HEK293 (cell line): ENCODE measurements around the gene ADAMTS12.
A peak's percentile ranks its signal among the peaks of the same experiment; 100 is the strongest.

ENCODE experiments used
- CTCF ChIA-PET: fragments of 350-600 bp; formaldehyde crosslinking; extraction: SDS; loops from one replicate; lab custom pipeline; 2021; ENCODE audit warnings: antibody characterized with exemption; lab: Yijun Ruan, JAX
- POLR2A ChIA-PET: fragments of 300-600 bp; formaldehyde crosslinking; extraction: SDS; loops from one replicate; lab custom pipeline; 2020; ENCODE audit warnings: antibody characterized with exemption, inconsistent platforms; lab: Yijun Ruan, JAX
- H3K27ac ChIP-seq: fragments of 200-500 bp; sonication (Bioruptor generic); 2 replicates; pipeline ENCODE4 v1.5.1; 2014; ENCODE audit warnings: low read depth, low read length, control low read depth, inconsistent platforms; ENCODE audit errors: extremely low read depth
- H3K36me3 ChIP-seq, 2 experiments: fragments of 200-500 bp in 1 of 2; sonication (Bioruptor generic) in 1 of 2; 1 replicate in 1 of 2; 2 replicates in 1 of 2; pipeline ENCODE4 v1.5.1; 2014 to 2017; ENCODE audit warnings: inconsistent platforms in 2 of 2, low read length in 2 of 2; ENCODE audit not compliant: control insufficient read depth in 2 of 2, insufficient read depth in 1 of 2
- H3K4me1 ChIP-seq: fragments of 200-500 bp; sonication (Bioruptor generic); 2 replicates; pipeline ENCODE4 v1.5.1; 2014; ENCODE audit warnings: mild to moderate bottlenecking, low read length, inconsistent platforms; ENCODE audit not compliant: control insufficient read depth, insufficient read depth
- H3K4me3 ChIP-seq: 2 replicates; pipeline ENCODE4 v1.5.1; 2011; ENCODE audit warnings: low read depth, mild to moderate bottlenecking, control low read depth, low read length, moderate library complexity
- H3K9me3 ChIP-seq: fragments of 200-500 bp; sonication (Bioruptor generic); 2 replicates; pipeline ENCODE4 v1.5.1; 2014; ENCODE audit warnings: low read depth, low read length, inconsistent platforms; ENCODE audit not compliant: control insufficient read depth, insufficient read depth
- GLIS1 ChIP-seq: fragments of 450-650 bp; formaldehyde crosslinking; IDR thresholded peaks from 2 replicates; pipeline ENCODE4 v1.5.1; 2016; ENCODE audit warnings: missing biosample characterization, missing genetic modification characterization
- OVOL3 ChIP-seq: fragments of 450-650 bp; formaldehyde crosslinking; IDR thresholded peaks from 2 replicates; pipeline ENCODE4 v1.5.1; 2016; ENCODE audit warnings: missing biosample characterization, missing genetic modification characterization
- RBAK ChIP-seq: fragments of 450-650 bp; formaldehyde crosslinking; IDR thresholded peaks from 2 replicates; pipeline ENCODE4 v1.5.1; 2016; ENCODE audit warnings: missing biosample characterization, missing genetic modification characterization
- WT1 ChIP-seq: fragments of 450-650 bp; formaldehyde crosslinking; IDR thresholded peaks from 2 replicates; pipeline ENCODE4 v1.5.1; 2016; ENCODE audit warnings: missing biosample characterization, missing genetic modification characterization
- ZNF202 ChIP-seq: fragments of 450-650 bp; formaldehyde crosslinking; IDR thresholded peaks from 2 replicates; pipeline ENCODE4 v1.5.1; 2016; ENCODE audit warnings: missing biosample characterization, missing genetic modification characterization, borderline replicate concordance
- ZNF23 ChIP-seq: fragments of 450-650 bp; formaldehyde crosslinking; IDR thresholded peaks from 2 replicates; pipeline ENCODE4 v1.5.1; 2016; ENCODE audit warnings: missing biosample characterization, missing genetic modification characterization, borderline replicate concordance
- ZNF350 ChIP-seq: fragments of 450-650 bp; formaldehyde crosslinking; IDR thresholded peaks from 2 replicates; pipeline ENCODE4 v1.5.0; 2017; ENCODE audit warnings: missing biosample characterization, mild to moderate bottlenecking, missing genetic modification characterization
- ZNF37A ChIP-seq: fragments of 450-650 bp; IDR thresholded peaks from 2 replicates; pipeline ENCODE4 v1.5.1; 2018; ENCODE audit warnings: missing biosample characterization, missing genetic modification characterization
- ZNF404 ChIP-seq: fragments of 450-650 bp; formaldehyde crosslinking; IDR thresholded peaks from 2 replicates; pipeline ENCODE4 v1.5.1; 2017; ENCODE audit warnings: missing biosample characterization, missing genetic modification characterization
- ZNF555 ChIP-seq: fragments of 450-650 bp; formaldehyde crosslinking; conservative IDR thresholded peaks from 2 replicates; pipeline ENCODE4 v1.5.1; 2017; ENCODE audit warnings: missing biosample characterization, mild to moderate bottlenecking, missing genetic modification characterization, inconsistent platforms
- ZNF561 ChIP-seq: fragments of 450-650 bp; IDR thresholded peaks from 2 replicates; pipeline ENCODE4 v1.5.1; 2018; ENCODE audit warnings: missing biosample characterization, missing genetic modification characterization, borderline replicate concordance
- ZNF571 ChIP-seq: fragments of 450-650 bp; formaldehyde crosslinking; IDR thresholded peaks from 2 replicates; pipeline ENCODE4 v1.5.0; 2017; ENCODE audit warnings: missing biosample characterization, missing genetic modification characterization
- ZNF585B ChIP-seq: fragments of 450-650 bp; formaldehyde crosslinking; IDR thresholded peaks from 2 replicates; pipeline ENCODE4 v1.5.1; 2016; ENCODE audit warnings: missing biosample characterization, missing genetic modification characterization
- ZNF776 ChIP-seq: fragments of 450-650 bp; formaldehyde crosslinking; IDR thresholded peaks from 2 replicates; pipeline ENCODE4 v1.5.0; 2017; ENCODE audit warnings: missing biosample characterization, missing genetic modification characterization, borderline replicate concordance
- ZSCAN16 ChIP-seq: fragments of 450-650 bp; formaldehyde crosslinking; IDR thresholded peaks from 2 replicates; pipeline ENCODE4 v1.5.1; 2016; ENCODE audit warnings: missing biosample characterization, missing genetic modification characterization
- TF ChIP-seq, protein P1 (sequence below): fragments of 450-650 bp; formaldehyde crosslinking; conservative IDR thresholded peaks from 2 replicates; pipeline ENCODE4 v1.5.1; 2016; ENCODE audit warnings: low read depth, missing biosample characterization, missing genetic modification characterization
- TF ChIP-seq, protein P2 (sequence below): fragments of 450-650 bp; formaldehyde crosslinking; IDR thresholded peaks from 2 replicates; pipeline ENCODE4 v1.5.1; 2016; ENCODE audit warnings: missing biosample characterization, missing genetic modification characterization
- TF ChIP-seq, protein P3 (sequence below): fragments of 450-650 bp; formaldehyde crosslinking; IDR thresholded peaks from 2 replicates; pipeline ENCODE4 v1.5.1; 2016; ENCODE audit warnings: missing biosample characterization, missing genetic modification characterization

The ADAMTS12 gene

DNA sequence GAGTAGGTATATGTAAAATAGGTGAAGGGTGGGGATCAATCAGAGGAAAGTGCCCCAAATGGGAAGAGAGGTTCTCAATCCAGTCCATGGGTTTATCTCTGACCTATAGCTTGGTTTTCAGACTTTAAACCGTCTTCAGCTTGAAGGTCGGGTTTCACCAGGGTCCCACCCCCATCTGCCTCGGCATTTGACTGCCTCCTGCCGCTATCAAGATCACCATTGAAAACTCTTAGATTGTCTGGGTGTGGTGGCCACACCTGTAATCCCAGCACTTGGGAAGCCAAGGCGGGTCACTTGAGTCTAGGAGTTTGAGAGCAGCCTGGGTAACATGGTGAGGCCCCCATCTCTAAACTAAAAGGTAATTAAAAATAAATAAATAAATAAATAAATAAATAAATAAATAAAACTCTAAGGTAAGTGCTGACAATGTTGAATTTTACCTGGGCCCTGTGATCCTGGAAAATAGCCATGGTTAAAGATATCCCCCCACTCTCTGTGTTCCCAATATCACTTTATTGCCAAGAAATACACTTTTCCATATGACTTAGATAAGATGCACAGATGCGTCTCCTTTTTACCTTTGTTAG is 402.2 kb downstream of the ADAMTS12 start (continued):
- TF ChIP-seq ZNF404 (tag by site-specific recombination) (no peak), ZNF555 (tag by site-specific recombination) (peak; percentile 45)

DNA sequence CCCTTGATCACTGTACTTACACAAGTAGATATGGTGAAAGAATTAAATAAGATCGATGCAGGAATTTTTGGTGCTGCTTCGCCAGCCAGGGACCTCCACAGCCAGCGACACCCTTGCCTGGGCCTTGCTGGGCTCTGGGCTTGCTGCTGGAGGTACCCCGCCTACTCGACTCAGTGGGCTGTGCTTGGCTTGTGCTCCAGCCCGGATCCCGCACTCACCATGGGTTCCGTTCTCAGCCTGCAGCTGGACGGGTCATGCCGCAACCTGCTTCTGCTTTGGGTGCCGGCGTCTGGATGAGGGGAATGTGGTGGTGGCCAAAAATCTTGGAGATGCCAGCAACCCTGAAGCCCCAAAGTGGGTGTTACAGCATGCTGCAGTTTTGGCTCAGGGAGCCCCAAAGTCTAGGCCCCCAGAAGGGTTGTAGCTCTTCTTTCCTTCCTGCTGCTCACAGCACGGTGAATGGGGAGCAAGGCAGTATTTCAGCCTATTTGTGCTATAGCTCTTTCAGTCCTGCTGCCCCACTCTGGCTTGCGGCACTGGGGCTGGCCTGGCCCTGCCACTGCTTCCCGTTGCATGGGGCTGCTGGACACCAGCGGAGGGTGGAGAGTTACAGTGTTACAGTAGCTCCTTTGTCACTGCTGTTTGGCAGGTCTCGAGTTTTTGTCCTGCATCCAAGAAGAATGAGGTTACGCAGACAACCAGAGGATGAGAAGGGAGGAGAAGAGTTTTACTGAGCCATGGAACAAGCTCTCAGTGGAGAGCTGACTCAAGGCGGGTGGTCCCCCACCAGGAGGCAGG is 403.0 kb downstream of the ADAMTS12 start:
- ChIA-PET CTCF (no interaction called here), POLR2A (interaction anchor here (0.6 kb wide), 1 partner anchor 995 kb away, joined by 4 read pairs; no protein-coding TSS in a partner anchor)
- Histone ChIP-seq H3K9me3 (no peaks in the 10 kb centered on the region), H3K4me1 (no peaks in the 10 kb centered on the region), H3K4me3 (no peak overlapping the region), H3K27ac (no peak overlapping the region), H3K36me3 (no peaks in the 10 kb centered on the region; a peak in 1 of 3 replicates)
- TF ChIP-seq ZNF571 (no peak), ZNF37A (tag by site-specific recombination) (no peak), WT1 (no peak), ZNF202 (tag by site-specific recombination) (no peak), ZNF350 (tag by site-specific recombination) (no peak), OVOL3 (tag by site-specific recombination) (no peak), ZNF776 (tag by site-specific recombination) (no peak), ZNF585B (tag by site-specific recombination) (no peak), ZNF23 (no peak), ZSCAN16 (tag by site-specific recombination) (no peak), GLIS1 (tag by site-specific recombination) (no peak), ZNF561 (tag by site-specific recombination) (no peak), RBAK (tag by site-specific recombination) (no peak)
- TF ChIP-seq, protein P1, sequence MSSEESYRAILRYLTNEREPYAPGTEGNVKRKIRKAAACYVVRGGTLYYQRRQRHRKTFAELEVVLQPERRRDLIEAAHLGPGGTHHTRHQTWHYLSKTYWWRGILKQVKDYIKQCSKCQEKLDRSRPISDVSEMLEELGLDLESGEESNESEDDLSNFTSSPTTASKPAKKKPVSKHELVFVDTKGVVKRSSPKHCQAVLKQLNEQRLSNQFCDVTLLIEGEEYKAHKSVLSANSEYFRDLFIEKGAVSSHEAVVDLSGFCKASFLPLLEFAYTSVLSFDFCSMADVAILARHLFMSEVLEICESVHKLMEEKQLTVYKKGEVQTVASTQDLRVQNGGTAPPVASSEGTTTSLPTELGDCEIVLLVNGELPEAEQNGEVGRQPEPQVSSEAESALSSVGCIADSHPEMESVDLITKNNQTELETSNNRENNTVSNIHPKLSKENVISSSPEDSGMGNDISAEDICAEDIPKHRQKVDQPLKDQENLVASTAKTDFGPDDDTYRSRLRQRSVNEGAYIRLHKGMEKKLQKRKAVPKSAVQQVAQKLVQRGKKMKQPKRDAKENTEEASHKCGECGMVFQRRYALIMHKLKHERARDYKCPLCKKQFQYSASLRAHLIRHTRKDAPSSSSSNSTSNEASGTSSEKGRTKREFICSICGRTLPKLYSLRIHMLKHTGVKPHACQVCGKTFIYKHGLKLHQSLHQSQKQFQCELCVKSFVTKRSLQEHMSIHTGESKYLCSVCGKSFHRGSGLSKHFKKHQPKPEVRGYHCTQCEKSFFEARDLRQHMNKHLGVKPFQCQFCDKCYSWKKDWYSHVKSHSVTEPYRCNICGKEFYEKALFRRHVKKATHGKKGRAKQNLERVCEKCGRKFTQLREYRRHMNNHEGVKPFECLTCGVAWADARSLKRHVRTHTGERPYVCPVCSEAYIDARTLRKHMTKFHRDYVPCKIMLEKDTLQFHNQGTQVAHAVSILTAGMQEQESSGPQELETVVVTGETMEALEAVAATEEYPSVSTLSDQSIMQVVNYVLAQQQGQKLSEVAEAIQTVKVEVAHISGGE (tag by site-specific recombination), result no peak
- TF ChIP-seq, protein P2, sequence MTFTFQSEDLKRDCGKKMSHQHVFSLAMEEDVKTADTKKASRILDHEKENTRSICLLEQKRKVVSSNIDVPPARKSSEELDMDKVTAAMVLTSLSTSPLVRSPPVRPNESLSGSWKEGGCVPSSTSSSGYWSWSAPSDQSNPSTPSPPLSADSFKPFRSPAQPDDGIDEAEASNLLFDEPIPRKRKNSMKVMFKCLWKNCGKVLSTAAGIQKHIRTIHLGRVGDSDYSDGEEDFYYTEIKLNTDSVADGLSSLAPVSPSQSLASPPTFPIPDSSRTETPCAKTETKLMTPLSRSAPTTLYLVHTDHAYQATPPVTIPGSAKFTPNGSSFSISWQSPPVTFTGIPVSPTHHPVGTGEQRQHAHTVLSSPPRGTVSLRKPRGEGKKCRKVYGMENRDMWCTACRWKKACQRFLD (tag by site-specific recombination), result no peak
- TF ChIP-seq, protein P3, sequence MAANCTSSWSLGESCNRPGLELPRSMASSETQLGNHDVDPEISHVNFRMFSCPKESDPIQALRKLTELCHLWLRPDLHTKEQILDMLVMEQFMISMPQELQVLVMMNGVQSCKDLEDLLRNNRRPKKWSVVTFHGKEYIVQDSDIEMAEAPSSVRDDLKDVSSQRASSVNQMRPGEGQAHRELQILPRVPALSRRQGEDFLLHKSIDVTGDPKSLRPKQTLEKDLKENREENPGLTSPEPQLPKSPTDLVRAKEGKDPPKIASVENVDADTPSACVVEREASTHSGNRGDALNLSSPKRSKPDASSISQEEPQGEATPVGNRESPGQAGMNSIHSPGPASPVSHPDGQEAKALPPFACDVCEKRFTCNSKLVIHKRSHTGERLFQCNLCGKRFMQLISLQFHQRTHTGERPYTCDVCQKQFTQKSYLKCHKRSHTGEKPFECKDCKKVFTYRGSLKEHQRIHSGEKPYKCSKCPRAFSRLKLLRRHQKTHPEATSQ, result no peak
